ENCODE measurements around the gene LMO7. TPM values are rescaled to one million over a fixed set of nuclear protein-coding genes. Genes with fewer than 3 reads are reported as not detected.

The LMO7 gene
- total and polyA plus RNA-seq, 2 of the 13 experiments (the other 11 are each of a cell fraction or from before 2014, with no cell fraction given): 34.0 to 121 TPM

DNA sequence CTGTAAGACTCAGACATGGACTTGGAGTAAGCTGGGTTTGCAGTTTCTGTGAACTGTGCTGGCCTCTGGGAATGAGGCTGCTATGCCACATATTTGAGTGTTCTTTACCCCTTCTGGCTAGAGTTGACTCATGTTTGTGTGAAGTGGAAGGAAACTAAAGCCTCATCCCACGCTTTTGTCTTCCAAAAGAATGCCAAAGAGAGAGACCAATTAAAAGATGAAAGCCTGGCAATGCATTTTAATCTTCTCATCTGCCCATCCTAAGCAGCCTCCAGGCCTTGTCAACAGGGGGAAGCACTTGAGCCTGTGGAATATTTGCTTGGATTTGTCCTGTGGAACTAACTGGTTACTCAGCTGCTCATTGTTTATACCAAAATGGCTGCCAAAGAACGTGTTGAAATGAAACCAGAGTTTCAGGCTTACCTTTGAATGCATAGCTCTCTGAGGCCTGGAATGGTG lies 49.1 kb downstream of the LMO7 start:
- Histone ChIP-seq H3K9me3 (ENCODE audit: low read length) (no peaks in the 10 kb centered on the region), H3K79me2 (ENCODE audit: insufficient read depth, low read length) (no peaks in the 10 kb centered on the region), H4K20me1 (ENCODE audit: insufficient read depth, low read length) (no peaks in the 10 kb centered on the region), H3K4me1 (ENCODE audit: insufficient read depth, low read length) (peaks cover 19% of the 10 kb centered on the region), H3K27me3 (ENCODE audit: control insufficient read depth in 1 of 2, insufficient read depth in 2 of 2, low read length in 2 of 2) (no peaks in the 10 kb centered on the region; a peak in 1 of 5 replicates), H3K27ac (ENCODE audit: extremely low read length, insufficient read depth, low read length) (no peak overlapping the region), H3K36me3 (replicated peaks in 1 of 2; ENCODE audit: control insufficient read depth in 1 of 2, insufficient read depth in 2 of 2, low read length in 2 of 2) (no peaks in the 10 kb centered on the region), H3K9ac (ENCODE audit: insufficient read depth, low read depth, low read length) (no peak overlapping the region), H3K4me3 (replicated peaks in 1 of 3; ENCODE audit: insufficient read depth in 1 of 3, low read depth in 2 of 3, low read length in 3 of 3) (no peak overlapping the region), H2AFZ (ENCODE audit: low read length) (peak overlapping the region; percentile 33), H3K4me2 (ENCODE audit: low read depth, low read length) (0 out of 2 replicates have a peak overlapping the region, but pooled peaks have one; percentile 19)
- ATAC-seq: peak; percentile 79
- POLR2A ChIA-PET: no interaction called here
- no TSS peak for BruUV-seq (replicated peaks)
- no peak for FAIRE-seq
- CTCF ChIA-PET (ENCODE audit: low intra/inter-chr PET ratio, low total read pairs): no interaction called here
- no peak for TF ChIP-seq TCF7L2 (IDR thresholded peaks at IDR 0.05; ENCODE audit: low read depth, low read length)
- peak; percentile 45; the same call in 1 of the 2 replicates for TF ChIP-seq ZMYM4 (CRISPR knock-in tag; IDR thresholded peaks at IDR 0.05)
- no peak for TF ChIP-seq ZNF780A (CRISPR knock-in tag; IDR thresholded peaks at IDR 0.05)
- TF ChIP-seq YY1 (IDR thresholded peaks at IDR 0.05; ENCODE audit: insufficient read depth, insufficient replicate concordance, low read depth, low read length): peak; percentile 52
- no peak for TF ChIP-seq ZNF253 (CRISPR knock-in tag; IDR thresholded peaks at IDR 0.05; ENCODE audit: borderline replicate concordance)
- 72% methylated on average over 2 of the region's 2 CpGs for WGBS (ENCODE audit: low lambda C conversion rate)
- intact Hi-C loops (cut with micrococcal nuclease; ENCODE audit: unreplicated experiment): loop anchor here (5.0 kb wide), 1 partner anchor 787 kb away; no protein-coding TSS in a partner anchor
- peak; percentile 42 for DNase-seq (ENCODE audit: low spot score)
- in situ Hi-C loops (cut with HindIII; ENCODE audit: extremely low pct_ligation_motif_present, low pct_unique_long_range_greater_than_20kb): no loop called here

DNA sequence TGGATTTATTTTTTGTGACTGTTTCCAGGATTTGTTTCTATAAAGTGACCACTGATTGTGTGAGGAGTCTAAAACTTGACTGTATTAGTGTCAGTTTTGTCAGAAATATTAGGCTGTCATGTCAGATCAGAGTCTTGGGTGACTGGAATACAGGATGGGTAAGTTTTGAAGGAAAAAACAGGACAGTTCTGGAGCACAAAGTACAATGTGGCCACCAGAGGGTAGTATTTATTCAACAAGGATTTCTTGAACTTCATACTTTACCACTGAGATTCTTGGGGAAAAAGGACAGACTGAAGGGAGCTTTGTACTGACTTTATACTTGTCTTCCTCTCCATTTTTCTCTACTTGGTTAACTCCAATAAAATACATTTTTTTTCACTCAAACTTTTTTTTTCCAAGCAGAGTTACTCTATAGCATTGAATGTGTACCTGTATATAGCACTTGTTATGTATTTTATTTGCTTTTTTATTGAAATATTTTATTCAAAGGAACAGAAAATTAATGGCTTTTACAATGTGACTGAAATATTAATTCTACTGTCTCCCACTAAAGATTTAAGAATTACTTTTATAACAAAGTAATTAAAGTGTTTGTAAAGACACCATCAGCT lies 51.1 kb downstream of the LMO7 start:
- no peaks in the 10 kb centered on the region for H4K20me1 ChIP-seq (ENCODE audit: insufficient read depth, low read length)
- peak; percentile 23 for FAIRE-seq

More for the DNA sequence above, 51.1 kb downstream of the LMO7 start:
- Histone ChIP-seq H3K9ac (ENCODE audit: insufficient read depth, low read depth, low read length) (no peak overlapping the region), H3K36me3 (replicated peaks in 1 of 2; ENCODE audit: control insufficient read depth in 1 of 2, insufficient read depth in 2 of 2, low read length in 2 of 2) (no peaks in the 10 kb centered on the region), H3K4me1 (ENCODE audit: insufficient read depth, low read length) (peaks cover 19% of the 10 kb centered on the region), H3K79me2 (ENCODE audit: insufficient read depth, low read length) (no peaks in the 10 kb centered on the region), H2AFZ (ENCODE audit: low read length) (no peak overlapping the region), H3K4me3 (replicated peaks in 1 of 3; ENCODE audit: insufficient read depth in 1 of 3, low read depth in 2 of 3, low read length in 3 of 3) (no peak overlapping the region), H3K27me3 (ENCODE audit: control insufficient read depth in 1 of 2, insufficient read depth in 2 of 2, low read length in 2 of 2) (no peaks in the 10 kb centered on the region), H3K9me3 (ENCODE audit: low read length) (no peaks in the 10 kb centered on the region), H3K4me2 (ENCODE audit: low read depth, low read length) (no peak overlapping the region), H3K27ac (ENCODE audit: extremely low read length, insufficient read depth, low read length) (no peak overlapping the region)
- ChIA-PET POLR2A (no interaction called here), CTCF (ENCODE audit: low intra/inter-chr PET ratio, low total read pairs) (interaction anchor here (1.2 kb wide), 1 partner anchor 786 kb away, joined by 5 read pairs; no protein-coding TSS in a partner anchor)
- DNase-seq (ENCODE audit: low spot score) (peak; percentile 46), ATAC-seq (peak; percentile 89)
- intact Hi-C loops (cut with micrococcal nuclease; ENCODE audit: unreplicated experiment): loop anchor here (2.0 to 5.0 kb wide), 2 partner anchors 332 to 785 kb away; no protein-coding TSS in a partner anchor
- no TSS peak for BruUV-seq (replicated peaks)
- in situ Hi-C loops (cut with HindIII; ENCODE audit: extremely low pct_ligation_motif_present, low pct_unique_long_range_greater_than_20kb): no loop called here
- TF ChIP-seq, protein P1, sequence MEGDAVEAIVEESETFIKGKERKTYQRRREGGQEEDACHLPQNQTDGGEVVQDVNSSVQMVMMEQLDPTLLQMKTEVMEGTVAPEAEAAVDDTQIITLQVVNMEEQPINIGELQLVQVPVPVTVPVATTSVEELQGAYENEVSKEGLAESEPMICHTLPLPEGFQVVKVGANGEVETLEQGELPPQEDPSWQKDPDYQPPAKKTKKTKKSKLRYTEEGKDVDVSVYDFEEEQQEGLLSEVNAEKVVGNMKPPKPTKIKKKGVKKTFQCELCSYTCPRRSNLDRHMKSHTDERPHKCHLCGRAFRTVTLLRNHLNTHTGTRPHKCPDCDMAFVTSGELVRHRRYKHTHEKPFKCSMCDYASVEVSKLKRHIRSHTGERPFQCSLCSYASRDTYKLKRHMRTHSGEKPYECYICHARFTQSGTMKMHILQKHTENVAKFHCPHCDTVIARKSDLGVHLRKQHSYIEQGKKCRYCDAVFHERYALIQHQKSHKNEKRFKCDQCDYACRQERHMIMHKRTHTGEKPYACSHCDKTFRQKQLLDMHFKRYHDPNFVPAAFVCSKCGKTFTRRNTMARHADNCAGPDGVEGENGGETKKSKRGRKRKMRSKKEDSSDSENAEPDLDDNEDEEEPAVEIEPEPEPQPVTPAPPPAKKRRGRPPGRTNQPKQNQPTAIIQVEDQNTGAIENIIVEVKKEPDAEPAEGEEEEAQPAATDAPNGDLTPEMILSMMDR (CRISPR knock-in tag; IDR thresholded peaks at IDR 0.05): peak; percentile 61
- TF ChIP-seq ZNF629 (CRISPR knock-in tag; conservative IDR thresholded peaks at IDR 0.05) (0 out of 2 replicates have a peak, but pooled peaks have one; percentile 8), RAD21 (CRISPR knock-in tag; IDR thresholded peaks at IDR 0.05) (0 out of 2 replicates have a peak, but pooled peaks have one; percentile 20), FOXA1 (IDR thresholded peaks at IDR 0.05) (no peak), FOXA1 (CRISPR knock-in tag; IDR thresholded peaks at IDR 0.05) (no peak), SMC3 (IDR thresholded peaks at IDR 0.05; ENCODE audit: low read length) (peak; percentile 48), STAG1 (CRISPR knock-in tag; IDR thresholded peaks at IDR 0.05) (peak; percentile 71)
- TF ChIP-seq, protein P2, sequence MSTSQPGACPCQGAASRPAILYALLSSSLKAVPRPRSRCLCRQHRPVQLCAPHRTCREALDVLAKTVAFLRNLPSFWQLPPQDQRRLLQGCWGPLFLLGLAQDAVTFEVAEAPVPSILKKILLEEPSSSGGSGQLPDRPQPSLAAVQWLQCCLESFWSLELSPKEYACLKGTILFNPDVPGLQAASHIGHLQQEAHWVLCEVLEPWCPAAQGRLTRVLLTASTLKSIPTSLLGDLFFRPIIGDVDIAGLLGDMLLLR (CRISPR knock-in tag; IDR thresholded peaks at IDR 0.05): no peak

All from HepG2 (cell line).